ENCODE data around the gene LOXHD1.

The LOXHD1 gene

GRCh38 chr18:46672062-46672970, 15.3 kb upstream of the LOXHD1 start:
- FAIRE-seq: no peak

GRCh38 chr18:46668694-46669093, 11.7 kb upstream of the LOXHD1 start:
- FAIRE-seq: no peak

DNA sequence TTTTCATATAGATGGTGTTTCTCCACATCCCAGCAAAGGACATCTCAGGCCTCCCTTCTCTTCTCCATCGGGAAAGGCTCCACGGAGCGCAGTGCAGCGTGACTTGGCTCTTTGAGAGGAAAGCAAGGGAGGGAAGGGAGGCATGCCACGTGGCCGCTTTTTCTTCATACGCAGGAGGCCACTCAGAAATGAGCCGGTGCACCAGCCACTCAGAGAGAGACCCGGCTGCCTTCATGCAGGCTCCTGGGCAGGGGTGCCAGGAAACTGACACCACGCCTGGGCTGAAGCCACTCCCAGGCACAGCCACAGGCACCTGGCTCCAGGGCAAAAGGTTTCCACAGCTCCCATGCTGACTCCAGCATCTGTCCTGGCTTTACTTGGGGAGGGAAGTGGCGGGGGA, 11.1 kb upstream of the LOXHD1 start:
- no peak for FAIRE-seq

DNA sequence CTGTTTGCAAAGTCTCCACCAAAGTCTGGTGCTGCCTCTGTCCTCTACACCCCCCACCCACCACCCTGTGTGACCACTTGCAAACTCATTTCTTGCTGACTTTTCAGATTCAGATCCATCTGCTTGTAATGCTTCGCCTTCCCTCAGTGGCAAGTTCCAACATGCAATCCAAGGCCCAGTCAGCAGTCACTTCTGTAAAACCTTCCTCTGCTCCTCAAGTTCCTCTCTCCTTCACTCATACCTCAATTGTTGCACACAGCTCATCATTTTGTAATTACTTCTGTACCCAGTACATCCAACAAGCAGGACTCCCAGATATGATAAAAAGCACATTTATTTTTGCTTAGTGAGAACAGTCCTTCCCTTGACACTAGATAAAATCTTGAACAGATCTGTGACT, 6.5 kb upstream of the LOXHD1 start:
- FAIRE-seq: no peak

GRCh38 chr18:46660957-46661749, 4.1 kb upstream of the LOXHD1 start:
- no peak for FAIRE-seq

GRCh38 chr18:46659484-46659883, 2.5 kb upstream of the LOXHD1 start:
- FAIRE-seq: no peak

DNA sequence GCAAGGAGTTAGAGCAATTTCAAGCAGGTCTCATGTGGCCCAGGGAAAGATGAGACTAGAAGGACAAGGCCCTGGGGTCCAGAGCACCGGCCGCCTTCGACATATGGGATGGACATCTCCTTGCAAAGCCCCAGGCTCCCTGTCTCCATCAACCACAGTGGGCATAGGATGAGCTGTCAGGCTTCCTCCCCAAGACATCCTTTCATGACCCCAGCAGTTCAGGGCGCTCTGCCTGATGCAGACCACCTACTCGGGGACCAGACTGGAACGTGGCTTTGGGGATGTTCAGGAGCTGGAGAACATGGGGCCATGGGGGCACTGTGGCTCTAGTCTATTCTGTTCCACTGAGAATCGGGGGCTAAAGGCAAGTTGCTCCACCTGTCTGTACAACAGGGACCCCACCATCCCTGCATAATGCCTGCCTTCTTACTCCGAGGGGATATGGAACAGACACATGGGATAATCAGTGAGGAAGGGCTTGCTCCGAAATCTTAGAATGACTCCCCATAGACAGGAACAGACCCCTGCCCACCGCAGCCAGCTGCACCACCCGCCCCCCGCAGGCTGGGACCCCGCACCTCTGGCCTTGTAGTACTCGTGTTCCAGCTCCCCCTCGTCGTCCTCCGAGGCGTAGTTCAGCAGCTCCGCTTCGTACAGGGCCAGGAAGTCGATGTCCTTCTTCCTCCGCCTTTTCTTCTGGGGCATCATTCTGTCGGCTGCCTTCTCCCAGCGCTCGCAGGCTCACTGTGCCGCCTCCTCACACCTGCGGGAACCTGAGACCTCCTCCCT, 500 bp downstream of the LOXHD1 start:
- FAIRE-seq: no peak

DNA sequence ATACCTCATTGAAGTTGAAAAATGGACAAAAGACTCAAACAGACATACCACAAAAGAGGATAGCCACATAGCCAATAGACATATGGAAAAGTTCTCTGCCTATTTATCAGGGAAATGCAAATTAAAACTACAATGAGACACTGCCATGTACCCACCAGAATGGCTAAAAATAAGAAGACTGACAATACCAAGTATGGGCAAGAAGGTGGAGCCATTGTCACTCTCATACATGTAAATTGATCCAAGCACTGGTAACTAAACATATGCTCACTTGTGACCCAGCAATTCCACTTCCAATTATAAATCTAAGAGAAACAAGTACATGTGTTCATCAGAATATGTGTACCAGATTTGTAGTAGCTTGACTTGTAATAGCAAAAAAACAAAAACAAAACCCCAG, 4.6 kb downstream of the LOXHD1 start:
- no peak for FAIRE-seq

- FAIRE-seq: no peak
Observed at GRCh38 chr18:46650681-46651080, 6.3 kb downstream of the LOXHD1 start.

GRCh38 chr18:46649071-46649862, 7.8 kb downstream of the LOXHD1 start:
- no peak for FAIRE-seq

GRCh38 chr18:46646468-46646867, 10.6 kb downstream of the LOXHD1 start:
- FAIRE-seq: no peak

- FAIRE-seq: no peak
Observed at GRCh38 chr18:46642561-46642960, 14.5 kb downstream of the LOXHD1 start.

DNA sequence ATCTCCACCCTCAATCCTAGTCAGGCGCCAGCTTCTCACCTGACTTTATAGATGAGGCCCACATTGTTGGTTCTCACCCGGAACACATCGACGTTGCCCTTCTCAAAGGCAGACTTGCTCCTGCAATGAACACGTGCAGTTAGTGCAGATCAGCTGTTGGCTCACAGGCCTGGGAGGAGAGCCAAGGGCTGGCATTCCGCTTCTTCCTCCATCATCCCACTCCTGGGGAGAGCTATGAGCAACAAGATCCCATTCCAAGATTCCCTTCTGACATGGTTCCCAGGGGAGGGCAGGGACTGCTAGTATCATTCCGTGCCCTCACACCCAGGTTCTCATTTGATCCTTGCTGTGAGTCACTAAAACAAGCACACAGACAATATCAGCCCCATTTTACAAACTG, 15.1 kb downstream of the LOXHD1 start:
- FAIRE-seq: no peak

DNA sequence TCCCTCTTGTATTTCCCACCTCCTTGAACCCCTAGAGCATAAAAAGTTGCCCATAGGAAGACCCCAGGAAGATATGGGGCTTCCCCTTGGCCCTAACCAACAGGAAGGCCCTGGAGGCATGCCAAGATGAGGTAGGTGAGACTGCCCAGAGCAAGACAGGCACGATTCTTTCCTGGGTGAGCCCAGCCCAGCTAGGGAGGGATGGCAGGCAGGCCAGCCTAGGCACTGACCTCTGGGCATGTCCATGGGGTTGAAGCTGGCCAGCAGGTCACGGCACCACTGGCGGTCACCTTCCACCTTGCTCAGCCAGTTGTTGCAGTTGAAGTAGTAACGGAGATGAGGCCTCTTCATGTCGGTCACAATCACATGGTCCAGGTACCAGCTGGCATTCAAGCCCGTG, 17.6 kb downstream of the LOXHD1 start:
- no peak for FAIRE-seq

- FAIRE-seq: no peak
Observed at GRCh38 chr18:46636040-46636630, 20.9 kb downstream of the LOXHD1 start.

- no peak for FAIRE-seq
Observed at GRCh38 chr18:46632401-46633071, 24.5 kb downstream of the LOXHD1 start.

DNA sequence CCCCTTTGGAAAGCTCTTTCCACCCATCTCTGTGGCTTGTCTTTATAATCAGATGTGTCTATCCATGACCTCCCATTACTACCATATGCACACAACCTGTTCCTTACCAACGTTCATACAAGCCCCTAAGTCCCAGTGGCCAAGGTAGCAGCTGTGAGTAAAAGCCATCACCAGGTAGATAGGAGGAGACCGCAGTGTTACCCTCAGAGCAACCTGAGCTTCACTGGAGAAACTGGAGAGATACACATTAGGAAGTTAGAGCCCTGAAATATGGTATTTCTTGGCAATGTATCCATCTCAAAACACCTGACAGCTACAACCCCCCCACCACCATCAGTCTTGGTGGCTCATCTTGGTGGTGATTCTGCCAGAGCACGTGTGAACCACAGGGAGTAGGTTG, 26.0 kb downstream of the LOXHD1 start:
- no peak for FAIRE-seq

GRCh38 chr18:46630160-46630559, 26.9 kb downstream of the LOXHD1 start:
- FAIRE-seq: no peak

GRCh38 chr18:46629361-46629760, 27.7 kb downstream of the LOXHD1 start:
- no peak for FAIRE-seq

GRCh38 chr18:46628206-46628605, 28.8 kb downstream of the LOXHD1 start:
- no peak for FAIRE-seq

- no peak for FAIRE-seq
Observed at GRCh38 chr18:46627136-46627535, 29.9 kb downstream of the LOXHD1 start.

Measured in endometrium (tissue), 2 donors.